Osteoblast (primary cell): ENCODE results near the gene TRPT1. TPM values are rescaled to one million over a fixed set of nuclear protein-coding genes. Genes with fewer than 3 reads are reported as not detected.

Experiments used
- DNase-seq: peaks from one replicate; pipeline ENCODE4 v3.0.0; 2011; ENCODE audit warnings: low spot score, mixed read lengths; ENCODE audit not compliant: insufficient read length; ENCODE audit errors: missing footprints
- H2AFZ ChIP-seq: 2 replicates; pipeline ENCODE4 v1.6.0; 2011; ENCODE audit warnings: mild to moderate bottlenecking, low read length
- H3K27ac ChIP-seq: 2 replicates; pipeline ENCODE4 v1.5.1; 2011; ENCODE audit warnings: mild to moderate bottlenecking, low read depth, low read length, moderate library complexity
- H3K27me3 ChIP-seq: 2 replicates; pipeline ENCODE4 v1.6.0; 2012; ENCODE audit warnings: mild to moderate bottlenecking, control low read depth, inconsistent platforms, low read length, moderate library complexity; ENCODE audit not compliant: insufficient read depth
- H3K36me3 ChIP-seq: 2 replicates; pipeline ENCODE4 v1.5.1; 2011; ENCODE audit warnings: mild to moderate bottlenecking, low read length, control low read depth, moderate library complexity; ENCODE audit not compliant: insufficient read depth
- H3K4me1 ChIP-seq: 2 replicates; pipeline ENCODE4 v1.5.1; 2011; ENCODE audit warnings: mild to moderate bottlenecking, low read length, control low read depth, moderate library complexity; ENCODE audit not compliant: insufficient read depth
- H3K4me2 ChIP-seq: 2 replicates; pipeline ENCODE4 v1.6.0; 2011; ENCODE audit warnings: mild to moderate bottlenecking, low read length; ENCODE audit not compliant: insufficient read depth
- H3K4me3 ChIP-seq: fragments of 200-600 bp; sonication (generic); 3 replicates; pipeline ENCODE4 v1.5.1; 2012; ENCODE audit warnings: mild to moderate bottlenecking, low read length, inconsistent platforms; ENCODE audit not compliant: insufficient read depth
- H3K79me2 ChIP-seq: 2 replicates; pipeline ENCODE4 v1.6.0; 2012; ENCODE audit warnings: mild to moderate bottlenecking, low read length, control low read depth, inconsistent platforms; ENCODE audit not compliant: insufficient read depth
- H3K9me3 ChIP-seq: 2 replicates; pipeline ENCODE4 v1.5.1; 2011; ENCODE audit warnings: low read depth, low read length, control low read depth
- H4K20me1 ChIP-seq: 2 replicates; pipeline ENCODE4 v1.6.0; 2012; ENCODE audit warnings: mild to moderate bottlenecking, low read length, control low read depth; ENCODE audit not compliant: insufficient read depth
- total RNA-seq: library from RNA; depleted of rRNA; stranded (reverse); fragments of >200 nt; gene quantifications from 2 replicates; pipeline ENCODE4 v1.2.3, GENCODE V29; 2012
- TF ChIP-seq, protein P1 (sequence below): IDR thresholded peaks from 2 replicates; pipeline ENCODE4 v1.5.1; 2011; ENCODE audit warnings: mild to moderate bottlenecking, low read depth, low read length, moderate library complexity; ENCODE audit errors: extremely low read depth

TRPT1 gene
- total RNA-seq, 1 donor = 32.2 TPM

GRCh38 chr11:64266339-64266738 is 40.4 kb upstream of the TRPT1 start:
- TF ChIP-seq, protein P1, sequence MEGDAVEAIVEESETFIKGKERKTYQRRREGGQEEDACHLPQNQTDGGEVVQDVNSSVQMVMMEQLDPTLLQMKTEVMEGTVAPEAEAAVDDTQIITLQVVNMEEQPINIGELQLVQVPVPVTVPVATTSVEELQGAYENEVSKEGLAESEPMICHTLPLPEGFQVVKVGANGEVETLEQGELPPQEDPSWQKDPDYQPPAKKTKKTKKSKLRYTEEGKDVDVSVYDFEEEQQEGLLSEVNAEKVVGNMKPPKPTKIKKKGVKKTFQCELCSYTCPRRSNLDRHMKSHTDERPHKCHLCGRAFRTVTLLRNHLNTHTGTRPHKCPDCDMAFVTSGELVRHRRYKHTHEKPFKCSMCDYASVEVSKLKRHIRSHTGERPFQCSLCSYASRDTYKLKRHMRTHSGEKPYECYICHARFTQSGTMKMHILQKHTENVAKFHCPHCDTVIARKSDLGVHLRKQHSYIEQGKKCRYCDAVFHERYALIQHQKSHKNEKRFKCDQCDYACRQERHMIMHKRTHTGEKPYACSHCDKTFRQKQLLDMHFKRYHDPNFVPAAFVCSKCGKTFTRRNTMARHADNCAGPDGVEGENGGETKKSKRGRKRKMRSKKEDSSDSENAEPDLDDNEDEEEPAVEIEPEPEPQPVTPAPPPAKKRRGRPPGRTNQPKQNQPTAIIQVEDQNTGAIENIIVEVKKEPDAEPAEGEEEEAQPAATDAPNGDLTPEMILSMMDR = no peak
- H3K79me2 ChIP-seq = no peaks in the 10 kb centered on the region

DNA sequence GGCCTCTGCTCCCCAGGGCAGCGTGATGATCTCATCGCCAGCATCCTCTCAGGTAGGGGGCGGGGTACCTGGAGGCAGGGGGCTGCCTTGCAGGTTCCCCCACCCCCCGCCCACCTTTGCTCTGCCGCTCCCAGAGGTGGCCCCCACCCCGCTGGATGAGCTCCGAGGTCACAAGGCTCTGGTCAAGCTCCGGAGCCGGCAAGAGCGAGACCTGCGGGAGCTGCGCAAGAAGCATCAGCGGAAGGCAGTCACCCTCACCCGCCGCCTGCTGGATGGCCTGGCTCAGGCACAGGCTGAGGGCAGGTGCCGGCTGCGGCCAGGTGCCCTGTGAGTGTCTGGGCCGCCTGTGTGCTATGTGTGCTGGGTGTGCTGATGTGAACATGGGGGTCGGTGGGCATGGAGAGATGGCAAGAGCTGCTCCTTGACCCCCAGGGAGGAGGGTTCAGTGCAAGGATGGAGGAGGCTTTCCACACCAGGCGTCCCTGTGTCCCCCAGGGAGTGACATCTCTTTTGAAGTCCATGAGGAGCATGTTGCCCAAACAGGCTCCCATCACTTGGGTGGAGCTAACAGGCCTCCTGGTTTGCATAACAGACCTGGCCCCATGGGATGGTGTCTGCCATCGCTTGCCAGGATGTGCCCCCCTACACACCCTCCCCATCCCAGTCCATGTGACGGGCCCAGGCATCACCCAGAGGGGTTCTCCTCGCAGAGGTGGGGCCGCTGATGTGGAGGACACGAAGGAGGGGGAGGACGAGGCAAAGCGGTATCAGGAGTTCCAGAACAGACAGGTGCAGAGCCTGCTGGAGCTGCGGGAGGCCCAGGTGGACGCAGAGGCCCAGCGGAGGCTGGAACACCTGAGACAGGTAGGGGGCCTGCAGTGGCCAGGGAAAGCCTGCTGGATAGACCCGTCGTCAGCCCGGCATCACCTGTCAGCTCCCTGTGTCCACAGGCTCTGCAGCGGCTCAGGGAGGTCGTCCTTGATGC is 39.5 kb upstream of the TRPT1 start:
- Histone ChIP-seq H3K4me2 (no peak overlapping the region), H2AFZ (no peak overlapping the region), H3K9me3 (no peaks in the 10 kb centered on the region), H3K27me3 (no peaks in the 10 kb centered on the region), H4K20me1 (no peaks in the 10 kb centered on the region), H3K4me1 (peaks cover 31% of the 10 kb centered on the region), H3K36me3 (peaks cover 41% of the 10 kb centered on the region), H3K79me2 (no peaks in the 10 kb centered on the region), H3K4me3 (no peak overlapping the region), H3K27ac (no peak overlapping the region)
- peak; percentile 55 for DNase-seq
- TF ChIP-seq, protein P1 = no peak

More at GRCh38 chr11:64266339-64266738, 40.4 kb upstream of the TRPT1 start:
- Histone ChIP-seq H3K9me3 (no peaks in the 10 kb centered on the region), H3K4me2 (no peak overlapping the region), H3K4me3 (no peak overlapping the region), H4K20me1 (no peaks in the 10 kb centered on the region), H3K36me3 (peaks cover 41% of the 10 kb centered on the region), H3K4me1 (peaks cover 33% of the 10 kb centered on the region), H2AFZ (no peak overlapping the region), H3K27ac (no peak overlapping the region), H3K27me3 (no peaks in the 10 kb centered on the region)
- DNase-seq = peak; percentile 85

DNA sequence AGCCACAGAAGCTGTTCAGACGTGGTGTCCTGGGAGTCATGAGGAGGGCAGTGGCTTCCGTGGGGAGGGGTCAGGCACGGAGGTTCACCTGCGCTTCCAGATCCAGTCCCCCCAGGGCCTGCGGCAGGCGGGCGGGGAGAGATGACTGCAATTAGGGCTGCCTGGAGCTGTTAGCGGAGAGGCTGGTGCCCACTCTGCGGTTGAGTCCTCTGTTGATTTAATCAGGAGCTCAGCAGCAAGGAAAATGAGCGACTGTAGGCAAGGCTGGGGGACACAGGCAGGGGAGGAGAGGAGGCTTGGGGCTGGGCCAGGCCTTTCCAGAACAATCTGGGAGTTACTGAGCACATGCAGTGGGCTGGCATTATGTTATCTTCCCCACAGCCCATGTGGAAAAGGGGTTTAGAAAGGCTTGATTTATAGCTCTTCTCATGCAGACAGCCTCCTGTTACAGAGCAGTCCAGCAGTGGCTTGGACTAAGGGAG is 38.4 kb upstream of the TRPT1 start:
- no peaks in the 10 kb centered on the region for H3K9me3 ChIP-seq
- no peak overlapping the region for H3K4me2 ChIP-seq
- H3K4me3 ChIP-seq = no peak overlapping the region
- H3K79me2 ChIP-seq = no peaks in the 10 kb centered on the region
- H2AFZ ChIP-seq = no peak overlapping the region
- peaks cover 26% of the 10 kb centered on the region for H3K4me1 ChIP-seq
- DNase-seq = peak; percentile 86
- no peak overlapping the region for H3K27ac ChIP-seq
- no peaks in the 10 kb centered on the region for H4K20me1 ChIP-seq
- no peaks in the 10 kb centered on the region for H3K27me3 ChIP-seq
- TF ChIP-seq, protein P1 = no peak
- peaks cover 47% of the 10 kb centered on the region for H3K36me3 ChIP-seq

DNA sequence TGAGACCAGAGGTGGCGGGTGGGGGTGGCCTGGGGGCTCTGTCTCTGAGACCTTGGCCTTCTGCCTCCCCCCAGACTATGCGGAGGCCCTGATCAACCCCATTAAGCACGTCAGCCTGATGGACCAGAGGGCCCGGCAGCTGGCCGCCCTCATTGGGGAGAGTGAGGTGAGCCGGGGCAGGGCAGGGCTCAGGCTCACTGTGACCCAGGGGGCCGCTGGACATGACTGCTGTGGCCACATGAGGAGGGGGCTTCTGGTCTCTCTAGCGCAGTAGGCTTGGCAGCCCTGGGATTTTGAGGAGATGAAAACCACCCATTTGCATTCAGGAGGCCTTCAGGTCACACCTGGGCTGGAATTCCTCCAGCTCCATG is 37.9 kb upstream of the TRPT1 start:
- TF ChIP-seq, protein P1 = no peak

More for the DNA sequence above, 37.9 kb upstream of the TRPT1 start:
- no peak overlapping the region for H3K4me2 ChIP-seq
- peaks cover 21% of the 10 kb centered on the region for H3K4me1 ChIP-seq
- H3K27me3 ChIP-seq = no peaks in the 10 kb centered on the region
- no peaks in the 10 kb centered on the region for H4K20me1 ChIP-seq
- H3K27ac ChIP-seq = no peak overlapping the region
- no peaks in the 10 kb centered on the region for H3K79me2 ChIP-seq
- H2AFZ ChIP-seq = no peak overlapping the region
- H3K4me3 ChIP-seq = no peak overlapping the region
- peaks cover 49% of the 10 kb centered on the region for H3K36me3 ChIP-seq
- H3K9me3 ChIP-seq = no peaks in the 10 kb centered on the region
- DNase-seq = peak; percentile 43
